HepG2 (cell line): ENCODE measurements around the gene SERPINE2.

Experiments
- NBN ChIP-seq: fragments of 450-650 bp; conservative IDR thresholded peaks from 2 replicates; pipeline ENCODE4 v1.6.1; 2017
- POLR2AphosphoS2 ChIP-seq: IDR thresholded peaks from 2 replicates; pipeline ENCODE4 v1.6.1; 2011; ENCODE audit warnings: low read depth, low read length, improper control_type of control experiment
- RAD21 ChIP-seq: fragments of 450-650 bp; formaldehyde crosslinking; IDR thresholded peaks from 2 replicates; pipeline ENCODE4 v1.5.0; 2020; ENCODE audit warnings: mild to moderate bottlenecking
- TAF1 ChIP-seq: sonication (generic); formaldehyde crosslinking; IDR thresholded peaks from 2 replicates; pipeline ENCODE4 v1.4.0; 2020; ENCODE audit warnings: missing genetic modification reagents
- ZSCAN30 ChIP-seq: sonication (generic); formaldehyde crosslinking; IDR thresholded peaks from 2 replicates; pipeline ENCODE4 v1.5.0; 2020; ENCODE audit warnings: mild to moderate bottlenecking, missing genetic modification reagents
- TF ChIP-seq, protein P1 (sequence below): sonication (generic); formaldehyde crosslinking; IDR thresholded peaks from 2 replicates; pipeline ENCODE4 v1.4.0; 2020; ENCODE audit warnings: missing genetic modification reagents
- TF ChIP-seq, protein P2 (sequence below): sonication (generic); formaldehyde crosslinking; IDR thresholded peaks from 2 replicates; pipeline ENCODE4 v1.8.1; 2022; ENCODE audit warnings: low read depth, mild to moderate bottlenecking, missing genetic modification reagents
- TF ChIP-seq, protein P3 (sequence below): sonication (generic); formaldehyde crosslinking; conservative IDR thresholded peaks from 2 replicates; pipeline ENCODE4 v1.4.0; 2020; ENCODE audit warnings: missing genetic modification reagents
- TF ChIP-seq, protein P4 (sequence below): sonication (generic); formaldehyde crosslinking; IDR thresholded peaks from 2 replicates; pipeline ENCODE4 v1.5.0; 2020; ENCODE audit warnings: mild to moderate bottlenecking, missing genetic modification reagents, moderate library complexity

DNA sequence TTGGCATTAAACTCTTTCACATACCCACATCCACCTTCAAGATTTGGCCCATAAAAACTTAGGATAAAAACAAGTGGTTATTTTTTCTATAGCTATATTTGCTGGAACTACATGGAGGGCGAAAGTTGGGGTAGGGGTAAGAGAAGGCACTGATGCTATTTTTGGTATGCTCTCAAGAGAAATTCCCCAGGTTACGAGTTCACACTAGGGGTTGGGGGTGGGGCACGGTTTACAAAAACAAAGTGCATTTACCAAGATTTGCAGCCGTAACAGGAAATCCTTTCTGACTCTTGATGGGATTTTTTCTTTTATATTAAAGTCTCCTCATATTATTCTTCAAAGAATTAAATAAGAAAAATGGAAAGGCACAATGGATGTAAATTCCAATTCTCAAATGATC is 6.8 kb downstream of the SERPINE2 start:
- TF ChIP-seq RAD21 (CRISPR knock-in tag) (no peak), ZSCAN30 (CRISPR knock-in tag) (no peak), NBN (no peak), POLR2AphosphoS2 (no peak), TAF1 (no peak)
- TF ChIP-seq, protein P1, sequence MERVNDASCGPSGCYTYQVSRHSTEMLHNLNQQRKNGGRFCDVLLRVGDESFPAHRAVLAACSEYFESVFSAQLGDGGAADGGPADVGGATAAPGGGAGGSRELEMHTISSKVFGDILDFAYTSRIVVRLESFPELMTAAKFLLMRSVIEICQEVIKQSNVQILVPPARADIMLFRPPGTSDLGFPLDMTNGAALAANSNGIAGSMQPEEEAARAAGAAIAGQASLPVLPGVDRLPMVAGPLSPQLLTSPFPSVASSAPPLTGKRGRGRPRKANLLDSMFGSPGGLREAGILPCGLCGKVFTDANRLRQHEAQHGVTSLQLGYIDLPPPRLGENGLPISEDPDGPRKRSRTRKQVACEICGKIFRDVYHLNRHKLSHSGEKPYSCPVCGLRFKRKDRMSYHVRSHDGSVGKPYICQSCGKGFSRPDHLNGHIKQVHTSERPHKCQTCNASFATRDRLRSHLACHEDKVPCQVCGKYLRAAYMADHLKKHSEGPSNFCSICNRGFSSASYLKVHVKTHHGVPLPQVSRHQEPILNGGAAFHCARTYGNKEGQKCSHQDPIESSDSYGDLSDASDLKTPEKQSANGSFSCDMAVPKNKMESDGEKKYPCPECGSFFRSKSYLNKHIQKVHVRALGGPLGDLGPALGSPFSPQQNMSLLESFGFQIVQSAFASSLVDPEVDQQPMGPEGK (CRISPR knock-in tag): no peak
- TF ChIP-seq, protein P2, sequence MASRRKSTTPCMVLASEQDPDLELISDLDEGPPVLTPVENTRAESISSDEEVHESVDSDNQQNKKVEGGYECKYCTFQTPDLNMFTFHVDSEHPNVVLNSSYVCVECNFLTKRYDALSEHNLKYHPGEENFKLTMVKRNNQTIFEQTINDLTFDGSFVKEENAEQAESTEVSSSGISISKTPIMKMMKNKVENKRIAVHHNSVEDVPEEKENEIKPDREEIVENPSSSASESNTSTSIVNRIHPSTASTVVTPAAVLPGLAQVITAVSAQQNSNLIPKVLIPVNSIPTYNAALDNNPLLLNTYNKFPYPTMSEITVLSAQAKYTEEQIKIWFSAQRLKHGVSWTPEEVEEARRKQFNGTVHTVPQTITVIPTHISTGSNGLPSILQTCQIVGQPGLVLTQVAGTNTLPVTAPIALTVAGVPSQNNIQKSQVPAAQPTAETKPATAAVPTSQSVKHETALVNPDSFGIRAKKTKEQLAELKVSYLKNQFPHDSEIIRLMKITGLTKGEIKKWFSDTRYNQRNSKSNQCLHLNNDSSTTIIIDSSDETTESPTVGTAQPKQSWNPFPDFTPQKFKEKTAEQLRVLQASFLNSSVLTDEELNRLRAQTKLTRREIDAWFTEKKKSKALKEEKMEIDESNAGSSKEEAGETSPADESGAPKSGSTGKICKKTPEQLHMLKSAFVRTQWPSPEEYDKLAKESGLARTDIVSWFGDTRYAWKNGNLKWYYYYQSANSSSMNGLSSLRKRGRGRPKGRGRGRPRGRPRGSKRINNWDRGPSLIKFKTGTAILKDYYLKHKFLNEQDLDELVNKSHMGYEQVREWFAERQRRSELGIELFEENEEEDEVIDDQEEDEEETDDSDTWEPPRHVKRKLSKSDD (CRISPR knock-in tag): no peak
- TF ChIP-seq, protein P3, sequence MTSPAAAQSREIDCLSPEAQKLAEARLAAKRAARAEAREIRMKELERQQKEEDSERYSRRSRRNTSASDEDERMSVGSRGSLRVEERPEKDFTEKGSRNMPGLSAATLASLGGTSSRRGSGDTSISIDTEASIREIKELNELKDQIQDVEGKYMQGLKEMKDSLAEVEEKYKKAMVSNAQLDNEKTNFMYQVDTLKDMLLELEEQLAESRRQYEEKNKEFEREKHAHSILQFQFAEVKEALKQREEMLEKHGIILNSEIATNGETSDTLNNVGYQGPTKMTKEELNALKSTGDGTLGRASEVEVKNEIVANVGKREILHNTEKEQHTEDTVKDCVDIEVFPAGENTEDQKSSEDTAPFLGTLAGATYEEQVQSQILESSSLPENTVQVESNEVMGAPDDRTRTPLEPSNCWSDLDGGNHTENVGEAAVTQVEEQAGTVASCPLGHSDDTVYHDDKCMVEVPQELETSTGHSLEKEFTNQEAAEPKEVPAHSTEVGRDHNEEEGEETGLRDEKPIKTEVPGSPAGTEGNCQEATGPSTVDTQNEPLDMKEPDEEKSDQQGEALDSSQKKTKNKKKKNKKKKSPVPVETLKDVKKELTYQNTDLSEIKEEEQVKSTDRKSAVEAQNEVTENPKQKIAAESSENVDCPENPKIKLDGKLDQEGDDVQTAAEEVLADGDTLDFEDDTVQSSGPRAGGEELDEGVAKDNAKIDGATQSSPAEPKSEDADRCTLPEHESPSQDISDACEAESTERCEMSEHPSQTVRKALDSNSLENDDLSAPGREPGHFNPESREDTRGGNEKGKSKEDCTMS: no peak
- TF ChIP-seq, protein P4, sequence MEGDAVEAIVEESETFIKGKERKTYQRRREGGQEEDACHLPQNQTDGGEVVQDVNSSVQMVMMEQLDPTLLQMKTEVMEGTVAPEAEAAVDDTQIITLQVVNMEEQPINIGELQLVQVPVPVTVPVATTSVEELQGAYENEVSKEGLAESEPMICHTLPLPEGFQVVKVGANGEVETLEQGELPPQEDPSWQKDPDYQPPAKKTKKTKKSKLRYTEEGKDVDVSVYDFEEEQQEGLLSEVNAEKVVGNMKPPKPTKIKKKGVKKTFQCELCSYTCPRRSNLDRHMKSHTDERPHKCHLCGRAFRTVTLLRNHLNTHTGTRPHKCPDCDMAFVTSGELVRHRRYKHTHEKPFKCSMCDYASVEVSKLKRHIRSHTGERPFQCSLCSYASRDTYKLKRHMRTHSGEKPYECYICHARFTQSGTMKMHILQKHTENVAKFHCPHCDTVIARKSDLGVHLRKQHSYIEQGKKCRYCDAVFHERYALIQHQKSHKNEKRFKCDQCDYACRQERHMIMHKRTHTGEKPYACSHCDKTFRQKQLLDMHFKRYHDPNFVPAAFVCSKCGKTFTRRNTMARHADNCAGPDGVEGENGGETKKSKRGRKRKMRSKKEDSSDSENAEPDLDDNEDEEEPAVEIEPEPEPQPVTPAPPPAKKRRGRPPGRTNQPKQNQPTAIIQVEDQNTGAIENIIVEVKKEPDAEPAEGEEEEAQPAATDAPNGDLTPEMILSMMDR (CRISPR knock-in tag): no peak
